ENCODE data around the gene IL36B.
A peak's percentile ranks its signal among the peaks of the same experiment; 100 is the strongest.
"Not testable (repeated sequence)": the region's sequence is repeated elsewhere in the genome, so short reads cannot be mapped to it uniquely, and the experiment has no call there.

IL36B gene

GRCh38 chr2:113052396-113052917 lies at the start of gene IL36B:
Gene IL36B (minus strand): TSS chr2:113052867.
- DNase-seq (ENCODE audit: low read depth), result no peak

GRCh38 chr2:113102133-113102532 lies 49.5 kb upstream of the IL36B start:
- no peak for DNase-seq (ENCODE audit: low read depth)

- no peak for DNase-seq (ENCODE audit: low read depth)
Observed at GRCh38 chr2:113098532-113098931, 45.9 kb upstream of the IL36B start.

GRCh38 chr2:113098041-113098440 lies 45.4 kb upstream of the IL36B start:
- DNase-seq (ENCODE audit: low read depth), result no peak

GRCh38 chr2:113096842-113097618 lies 44.4 kb upstream of the IL36B start:
- not testable (repeated sequence) for DNase-seq (ENCODE audit: low read depth)

- not testable (repeated sequence) for DNase-seq (ENCODE audit: low read depth)
Observed at GRCh38 chr2:113096306-113096705, 43.6 kb upstream of the IL36B start.

GRCh38 chr2:113093613-113093977 lies 40.9 kb upstream of the IL36B start:
- no peak for DNase-seq (ENCODE audit: low read depth)

GRCh38 chr2:113092864-113093612 lies 40.4 kb upstream of the IL36B start:
- DNase-seq (ENCODE audit: low read depth), result no peak

GRCh38 chr2:113091231-113091896 lies 38.7 kb upstream of the IL36B start:
- no peak for DNase-seq (ENCODE audit: low read depth)

- DNase-seq (ENCODE audit: low read depth), result no peak
Observed at GRCh38 chr2:113089916-113090315, 37.2 kb upstream of the IL36B start.

GRCh38 chr2:113088213-113088992 lies 35.7 kb upstream of the IL36B start:
- DNase-seq (ENCODE audit: low read depth), result no peak

GRCh38 chr2:113085542-113085941 lies 32.9 kb upstream of the IL36B start:
- no peak for DNase-seq (ENCODE audit: low read depth)

- peak; percentile 44 for DNase-seq (ENCODE audit: low read depth)
Observed at GRCh38 chr2:113084249-113085000, 31.8 kb upstream of the IL36B start.

- DNase-seq (ENCODE audit: low read depth), result no peak
Observed at GRCh38 chr2:113083296-113083695, 30.6 kb upstream of the IL36B start.

- no peak for DNase-seq (ENCODE audit: low read depth)
Observed at GRCh38 chr2:113081488-113082210, 29.0 kb upstream of the IL36B start.

- DNase-seq (ENCODE audit: low read depth), result peak; percentile 40
Observed at GRCh38 chr2:113080134-113080533, 27.5 kb upstream of the IL36B start.

GRCh38 chr2:113079131-113079530 lies 26.5 kb upstream of the IL36B start:
- DNase-seq (ENCODE audit: low read depth), result no peak

- DNase-seq (ENCODE audit: low read depth), result peak; percentile 66
Observed at GRCh38 chr2:113078350-113078839, 25.7 kb upstream of the IL36B start.

GRCh38 chr2:113077921-113078320 lies 25.3 kb upstream of the IL36B start:
- peak; percentile 53 for DNase-seq (ENCODE audit: low read depth)
